Activated CD8-positive, alpha-beta memory T cell treated with anti-CD3 and anti-CD28 coated beads, Interleukin-2, amount 50 U/mL, for 4 hours (primary cell): ENCODE measurements around the gene NR1H4.
"Not testable (repeated sequence)": the region's sequence is repeated elsewhere in the genome, so short reads cannot be mapped to it uniquely, and the experiment has no call there.

Source experiments
- DNase-seq: peaks from one replicate; pipeline ENCODE4 v3.0.0-alpha.2; 2020

Gene NR1H4

GRCh38 chr12:100518376-100518775 lies 44.7 kb downstream of the NR1H4 start:
- no peak for DNase-seq

- DNase-seq = no peak
These were observed 46.5 kb downstream of the NR1H4 start for GRCh38 chr12:100520048-100520769.

GRCh38 chr12:100521958-100522357 lies 48.3 kb downstream of the NR1H4 start:
- no peak for DNase-seq

- DNase-seq = no peak
These were observed 54.4 kb downstream of the NR1H4 start for GRCh38 chr12:100528034-100528433.

GRCh38 chr12:100528471-100529127 lies 54.9 kb downstream of the NR1H4 start:
- no peak for DNase-seq

GRCh38 chr12:100529756-100530350 lies 56.2 kb downstream of the NR1H4 start:
- DNase-seq = no peak

- DNase-seq = no peak
These were observed 59.7 kb downstream of the NR1H4 start for GRCh38 chr12:100533376-100533775.

GRCh38 chr12:100534625-100535227 lies 61.1 kb downstream of the NR1H4 start:
- DNase-seq = no peak

GRCh38 chr12:100539202-100539601 lies 65.5 kb downstream of the NR1H4 start:
- DNase-seq = no peak

- DNase-seq = no peak
These were observed 70.5 kb downstream of the NR1H4 start for GRCh38 chr12:100544165-100544564.

GRCh38 chr12:100545092-100545491 lies 71.4 kb downstream of the NR1H4 start:
- DNase-seq = no peak

- no peak for DNase-seq
These were observed 80.3 kb downstream of the NR1H4 start for GRCh38 chr12:100553936-100554335.

- DNase-seq = no peak
These were observed 81.0 kb downstream of the NR1H4 start for GRCh38 chr12:100554608-100555077.

- no peak for DNase-seq
These were observed 82.1 kb downstream of the NR1H4 start for GRCh38 chr12:100555722-100556121.

GRCh38 chr12:100557357-100557756 lies 83.7 kb downstream of the NR1H4 start:
- no peak for DNase-seq

GRCh38 chr12:100559261-100559660 lies 85.6 kb downstream of the NR1H4 start:
- not testable (repeated sequence) for DNase-seq

GRCh38 chr12:100564090-100564489 lies 90.4 kb downstream of the NR1H4 start:
- no peak for DNase-seq

- no peak for DNase-seq
These were observed 91.3 kb downstream of the NR1H4 start for GRCh38 chr12:100564905-100565467.

GRCh38 chr12:100565987-100566545 lies 92.4 kb downstream of the NR1H4 start:
- DNase-seq = no peak

- no peak for DNase-seq
These were observed 93.4 kb downstream of the NR1H4 start for GRCh38 chr12:100566887-100567637.

- DNase-seq = no peak
These were observed 94.3 kb downstream of the NR1H4 start for GRCh38 chr12:100567945-100568344.

GRCh38 chr12:100572184-100572583 lies 98.5 kb downstream of the NR1H4 start:
- DNase-seq = no peak
